ENCODE measurements around the gene NAIP. TPM values are rescaled to one million over a fixed set of nuclear protein-coding genes. Genes with fewer than 3 reads are reported as not detected.
A peak's percentile ranks its signal among the peaks of the same experiment; 100 is the strongest.
"Not testable (repeated sequence)": the region's sequence is repeated elsewhere in the genome, so short reads cannot be mapped to it uniquely, and the experiment has no call there.

NAIP gene
- total RNA-seq = 10 to 100 TPM; 11.1 to 11.3 TPM

DNA sequence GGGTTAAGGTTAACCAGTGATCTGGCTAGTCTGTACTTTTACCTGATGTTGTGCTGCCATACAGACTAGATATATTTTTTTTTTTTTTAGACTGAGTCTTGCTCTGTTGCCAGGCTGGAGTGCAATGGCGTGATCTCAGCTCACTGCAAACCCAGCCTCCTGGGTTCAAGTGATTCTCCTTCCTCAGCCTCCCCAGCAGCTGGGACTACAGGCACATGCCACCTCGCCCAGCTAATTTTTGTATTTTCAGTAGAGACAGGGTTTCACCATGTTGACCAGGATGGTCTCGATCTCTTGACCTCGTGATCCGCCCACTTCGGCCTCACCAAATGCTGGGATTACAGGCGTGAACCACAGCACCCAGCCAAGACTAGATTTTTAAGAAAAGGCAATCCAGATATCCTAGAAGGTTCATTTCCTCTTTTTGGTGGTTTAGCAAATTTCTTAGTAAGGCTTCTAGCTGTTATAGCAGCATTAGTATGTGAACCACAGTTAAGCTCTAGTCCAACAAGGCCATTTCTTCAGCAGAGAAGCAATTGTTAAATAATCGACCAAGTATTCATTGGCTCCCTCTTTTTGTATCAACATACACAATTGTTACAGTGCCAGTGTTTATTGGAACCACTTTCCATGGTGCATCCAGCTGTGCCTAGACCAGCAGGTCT, at the start of gene NAIP:
NAIP (minus strand) TSS at position 51 of the 665 bp plus-strand sequence. CDS start 12,424 bp downstream, outside the sequence.
- POLR2A ChIA-PET; H3K27ac Mint-ChIP-seq; ATAC-seq; H3K9me3 Mint-ChIP-seq (ENCODE audit: insufficient read depth); CTCF ChIA-PET; H3K4me1 Mint-ChIP-seq (ENCODE audit: low read depth); DNase-seq; H3K36me3 Mint-ChIP-seq (ENCODE audit: low read depth); H3K27me3 Mint-ChIP-seq (ENCODE audit: low read depth); H3K4me3 Mint-ChIP-seq: not testable (repeated sequence)

DNA sequence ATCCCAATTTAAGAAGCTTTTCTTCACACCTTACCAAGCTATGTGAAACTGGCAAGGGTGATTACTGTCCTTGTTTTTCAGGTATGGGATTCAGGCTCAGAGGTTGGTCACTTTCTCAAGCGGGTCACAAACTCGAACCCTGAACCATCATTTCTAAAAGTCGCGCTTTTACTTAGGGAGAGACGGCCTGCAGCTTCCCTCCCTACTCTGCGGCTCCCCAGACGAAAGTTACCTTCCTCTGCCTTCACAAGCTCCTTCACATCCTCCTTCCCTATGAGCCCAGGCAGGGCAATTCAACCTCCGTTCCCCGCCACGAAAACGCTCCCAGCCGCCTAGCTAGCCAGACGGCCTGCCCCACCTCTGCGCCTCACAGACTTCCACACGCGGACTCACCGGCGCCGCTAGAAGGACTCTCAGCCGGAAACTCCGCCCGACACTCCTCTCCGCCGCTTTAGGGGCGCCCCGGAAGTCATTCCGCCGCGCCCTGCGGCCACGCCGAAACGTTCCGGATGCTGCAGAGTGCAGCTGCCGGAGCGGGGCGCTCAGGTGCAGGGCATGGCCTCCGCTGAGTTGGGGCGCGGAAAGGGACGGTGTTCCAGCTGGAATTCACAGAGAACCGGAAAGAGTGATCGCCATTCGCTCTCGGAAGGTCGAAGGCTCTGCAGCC, 42.3 kb upstream of the NAIP start, which contains the start of gene GTF2H2:
GTF2H2 (minus strand) TSS at position 415 of the 667 bp plus-strand sequence. CDS start 4,913 bp downstream, outside the sequence.
- CTCF ChIA-PET; DNase-seq; H3K36me3 Mint-ChIP-seq (ENCODE audit: low read depth); H3K9me3 Mint-ChIP-seq (ENCODE audit: insufficient read depth); H3K27me3 Mint-ChIP-seq (ENCODE audit: low read depth); H3K4me1 Mint-ChIP-seq (ENCODE audit: low read depth); H3K4me3 Mint-ChIP-seq; H3K27ac Mint-ChIP-seq; POLR2A ChIA-PET: not testable (repeated sequence)
- ATAC-seq = peak; percentile 99

- H3K27ac Mint-ChIP-seq; H3K4me3 Mint-ChIP-seq; H3K36me3 Mint-ChIP-seq (ENCODE audit: low read depth); H3K9me3 Mint-ChIP-seq (ENCODE audit: insufficient read depth); ATAC-seq; POLR2A ChIA-PET; CTCF ChIA-PET; DNase-seq; H3K4me1 Mint-ChIP-seq (ENCODE audit: low read depth); H3K27me3 Mint-ChIP-seq (ENCODE audit: low read depth): not testable (repeated sequence)
Observed at GRCh38 chr5:71061322-71061721, 36.2 kb upstream of the NAIP start.

DNA sequence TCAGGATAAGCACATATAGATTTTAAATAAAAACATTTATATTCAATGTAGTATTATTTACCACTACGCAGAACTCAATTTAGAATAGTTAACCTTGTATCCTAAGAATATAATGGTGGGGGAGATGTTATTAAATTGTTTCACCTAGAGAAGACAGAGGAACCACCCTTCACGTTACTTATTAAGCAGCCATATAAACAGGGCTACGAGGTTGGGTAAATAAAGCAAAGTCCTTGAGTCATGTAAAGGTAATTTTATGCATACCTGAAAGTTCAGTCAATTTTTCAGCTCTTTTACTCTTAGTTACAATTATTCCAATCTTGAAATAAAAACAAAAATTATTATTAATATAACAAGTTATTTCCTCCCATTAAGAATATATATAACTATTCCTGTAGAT, 34.3 kb upstream of the NAIP start:
- H3K36me3 Mint-ChIP-seq (ENCODE audit: low read depth); H3K4me1 Mint-ChIP-seq (ENCODE audit: low read depth); H3K27me3 Mint-ChIP-seq (ENCODE audit: low read depth); DNase-seq; ATAC-seq; H3K27ac Mint-ChIP-seq; H3K4me3 Mint-ChIP-seq; H3K9me3 Mint-ChIP-seq (ENCODE audit: insufficient read depth); POLR2A ChIA-PET; CTCF ChIA-PET: not testable (repeated sequence)

- CTCF ChIA-PET; H3K4me1 Mint-ChIP-seq (ENCODE audit: low read depth); ATAC-seq; H3K27me3 Mint-ChIP-seq (ENCODE audit: low read depth); H3K27ac Mint-ChIP-seq; DNase-seq; H3K9me3 Mint-ChIP-seq (ENCODE audit: insufficient read depth); H3K36me3 Mint-ChIP-seq (ENCODE audit: low read depth); POLR2A ChIA-PET; H3K4me3 Mint-ChIP-seq: not testable (repeated sequence)
Observed at GRCh38 chr5:71044808-71045207, 19.7 kb upstream of the NAIP start.

DNA sequence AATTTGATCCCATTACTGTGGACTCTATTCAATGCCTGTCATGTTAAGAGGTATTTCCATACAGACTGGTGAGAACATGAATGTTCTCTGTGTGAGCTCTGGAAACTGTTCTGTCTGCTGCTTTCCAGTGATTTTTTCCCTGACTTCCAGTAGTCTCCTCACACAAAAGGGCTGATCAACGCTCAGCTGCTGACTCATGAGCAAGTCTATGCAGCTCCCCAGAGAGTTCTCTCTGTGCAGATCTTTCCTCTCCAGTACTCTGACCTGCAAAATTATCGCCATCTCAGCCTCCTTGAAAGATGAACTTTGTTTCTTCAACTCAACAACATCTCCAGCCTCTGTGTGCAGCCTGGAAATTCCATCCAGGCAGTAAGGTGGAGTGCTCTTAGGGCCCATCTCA, 19.0 kb upstream of the NAIP start:
- H3K36me3 Mint-ChIP-seq (ENCODE audit: low read depth); H3K27me3 Mint-ChIP-seq (ENCODE audit: low read depth); ATAC-seq; H3K4me1 Mint-ChIP-seq (ENCODE audit: low read depth); H3K4me3 Mint-ChIP-seq; H3K27ac Mint-ChIP-seq; DNase-seq; H3K9me3 Mint-ChIP-seq (ENCODE audit: insufficient read depth); CTCF ChIA-PET; POLR2A ChIA-PET: not testable (repeated sequence)

DNA sequence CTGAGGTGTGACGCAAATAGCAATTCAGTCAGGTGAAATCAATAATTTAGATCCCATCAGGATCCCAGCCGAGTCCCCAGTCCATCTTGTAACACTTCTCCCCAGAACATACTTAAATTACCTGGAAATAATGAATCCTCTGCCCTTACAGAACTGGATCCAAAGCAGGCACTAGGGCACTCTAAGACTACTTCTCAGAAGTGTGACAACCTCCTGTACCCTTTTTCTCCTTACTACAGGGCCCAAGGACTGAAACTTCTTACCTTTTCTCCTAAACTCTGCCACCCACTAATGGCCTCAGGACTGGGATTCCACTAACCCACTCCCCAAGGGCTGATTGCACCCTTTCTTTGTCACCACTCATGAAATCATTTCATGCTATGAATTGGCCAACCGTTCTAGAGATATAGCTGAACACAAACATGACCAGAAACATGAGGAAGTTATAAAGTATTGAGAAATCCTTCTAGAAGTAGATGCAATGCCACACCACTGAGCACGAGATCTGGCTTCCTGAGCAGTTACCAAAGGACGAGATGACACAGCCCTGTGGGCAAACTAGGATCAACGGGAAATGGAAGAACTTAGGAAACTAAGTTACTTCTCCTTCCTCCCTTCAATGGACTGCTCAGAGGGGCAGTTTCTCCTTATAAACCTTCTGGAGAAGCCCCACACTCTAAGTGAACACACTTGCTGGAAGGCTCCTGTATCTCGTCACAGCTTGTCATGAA, 6.1 kb upstream of the NAIP start:
- POLR2A ChIA-PET; H3K27me3 Mint-ChIP-seq (ENCODE audit: low read depth); H3K9me3 Mint-ChIP-seq (ENCODE audit: insufficient read depth); DNase-seq; H3K36me3 Mint-ChIP-seq (ENCODE audit: low read depth); CTCF ChIA-PET; ATAC-seq; H3K4me1 Mint-ChIP-seq (ENCODE audit: low read depth); H3K4me3 Mint-ChIP-seq; H3K27ac Mint-ChIP-seq: not testable (repeated sequence)

- H3K4me1 Mint-ChIP-seq (ENCODE audit: low read depth); H3K27me3 Mint-ChIP-seq (ENCODE audit: low read depth); H3K36me3 Mint-ChIP-seq (ENCODE audit: low read depth); DNase-seq; POLR2A ChIA-PET; CTCF ChIA-PET; H3K4me3 Mint-ChIP-seq; H3K9me3 Mint-ChIP-seq (ENCODE audit: insufficient read depth); ATAC-seq; H3K27ac Mint-ChIP-seq: not testable (repeated sequence)
Observed at GRCh38 chr5:71020643-71021042, 4.5 kb downstream of the NAIP start.

- H3K27ac Mint-ChIP-seq = not testable (repeated sequence)
Observed at GRCh38 chr5:71018376-71019005, 6.6 kb downstream of the NAIP start.

GRCh38 chr5:71014176-71014575, 11.0 kb downstream of the NAIP start:
- Mint-ChIP-seq H3K9me3 (ENCODE audit: insufficient read depth) (no peaks in the 10 kb centered on the region), H3K4me1 (ENCODE audit: low read depth) (no peaks in the 10 kb centered on the region), H3K36me3 (ENCODE audit: low read depth) (no peaks in the 10 kb centered on the region), H3K27me3 (ENCODE audit: low read depth) (no peaks in the 10 kb centered on the region), H3K27ac (no peak overlapping the region), H3K4me3 (no peak overlapping the region)
- CTCF ChIA-PET = no interaction called here
- POLR2A ChIA-PET = interaction anchor here (0.5 kb wide), 1 partner anchor 1904 kb away, joined by 4 read pairs; no protein-coding TSS in a partner anchor
- DNase-seq (no peak), ATAC-seq (no peak)

More at GRCh38 chr5:71018376-71019005, 6.6 kb downstream of the NAIP start:
- CTCF ChIA-PET; H3K4me1 Mint-ChIP-seq (ENCODE audit: low read depth); POLR2A ChIA-PET; H3K9me3 Mint-ChIP-seq (ENCODE audit: insufficient read depth); ATAC-seq; H3K4me3 Mint-ChIP-seq; DNase-seq; H3K27me3 Mint-ChIP-seq (ENCODE audit: low read depth); H3K36me3 Mint-ChIP-seq (ENCODE audit: low read depth): not testable (repeated sequence)

DNA sequence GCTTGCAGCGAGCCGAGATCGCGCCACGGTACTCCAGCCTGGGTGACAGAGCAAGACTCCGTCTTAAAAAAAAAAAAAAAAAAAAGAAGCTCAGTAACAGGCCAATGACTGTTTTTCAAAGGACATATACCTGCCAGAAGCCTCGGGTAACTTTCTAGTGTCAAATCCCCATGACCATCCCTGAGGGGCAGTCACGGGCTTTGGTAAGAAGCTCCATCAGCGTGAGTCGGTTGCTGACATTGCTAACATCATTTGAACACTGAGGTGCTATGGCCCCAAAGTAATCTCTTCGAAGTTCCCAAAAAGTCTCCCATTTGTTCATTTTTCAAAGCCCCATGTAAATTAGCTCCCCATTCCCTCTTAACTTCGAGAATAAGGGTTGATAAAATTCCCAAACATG, 11.6 kb downstream of the NAIP start:
- CTCF ChIA-PET = no interaction called here

More for the DNA sequence above, 11.6 kb downstream of the NAIP start:
- no peak overlapping the region for H3K27ac Mint-ChIP-seq
- no peaks in the 10 kb centered on the region for H3K9me3 Mint-ChIP-seq (ENCODE audit: insufficient read depth)
- POLR2A ChIA-PET = interaction anchor here (0.5 kb wide), 1 partner anchor 1903 kb away, joined by 4 read pairs; no protein-coding TSS in a partner anchor
- H3K4me1 Mint-ChIP-seq (ENCODE audit: low read depth) = no peaks in the 10 kb centered on the region
- H3K4me3 Mint-ChIP-seq = no peak overlapping the region
- H3K36me3 Mint-ChIP-seq (ENCODE audit: low read depth) = no peaks in the 10 kb centered on the region
- ATAC-seq (no peak), DNase-seq (no peak)
- no peaks in the 10 kb centered on the region for H3K27me3 Mint-ChIP-seq (ENCODE audit: low read depth)
